ENCODE measurements around the gene TTPAL. TPM values are rescaled to one million over a fixed set of nuclear protein-coding genes. Genes with fewer than 3 reads are reported as not detected.

The TTPAL gene
- total and polyA plus RNA-seq, 7 donors, result 3.0 to 10.0 (median 7.2) TPM

DNA sequence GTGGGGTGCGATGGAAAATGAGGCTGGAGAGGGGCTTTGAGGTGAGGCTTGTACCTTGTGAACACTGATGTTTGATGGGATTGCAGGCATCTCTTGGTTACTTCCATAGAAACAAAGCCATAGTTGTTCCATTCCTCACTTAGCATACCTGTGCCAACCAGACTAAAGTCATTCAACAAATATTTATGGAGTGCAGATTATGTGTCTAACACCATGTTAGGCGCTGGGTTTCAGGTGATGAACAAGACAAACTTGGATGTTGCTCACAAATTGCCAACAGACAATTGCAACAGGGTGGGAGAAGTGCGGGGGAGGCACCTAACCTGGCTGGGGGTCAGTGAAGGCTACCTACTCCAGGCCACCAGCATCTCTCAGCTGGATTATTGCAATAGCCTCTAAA, 1.5 kb downstream of the TTPAL start:
- H3K4me1 ChIP-seq, result peaks cover 0 to 20% (median 14%) of the 10 kb centered on the region in 4 donors
- intact Hi-C loops (cut with DNase I), result loop anchor here (5.0 to 10.0 kb wide), 3 partner anchors 262 to 488 kb away; partner anchors contain the start of genes OSER1, STK4, TOMM34 and YWHAB
- 83 to 94% methylated on average over 3 of the region's 3 CpGs for WGBS, 2 donors
- DNase-seq, result no peak
- TF ChIP-seq POLR2AphosphoS5 (IDR thresholded peaks at IDR 0.05) (no peak), EP300 (IDR thresholded peaks at IDR 0.05) (no peak), POLR2A (IDR thresholded peaks at IDR 0.05) (no peak)
- TF ChIP-seq, protein P1, sequence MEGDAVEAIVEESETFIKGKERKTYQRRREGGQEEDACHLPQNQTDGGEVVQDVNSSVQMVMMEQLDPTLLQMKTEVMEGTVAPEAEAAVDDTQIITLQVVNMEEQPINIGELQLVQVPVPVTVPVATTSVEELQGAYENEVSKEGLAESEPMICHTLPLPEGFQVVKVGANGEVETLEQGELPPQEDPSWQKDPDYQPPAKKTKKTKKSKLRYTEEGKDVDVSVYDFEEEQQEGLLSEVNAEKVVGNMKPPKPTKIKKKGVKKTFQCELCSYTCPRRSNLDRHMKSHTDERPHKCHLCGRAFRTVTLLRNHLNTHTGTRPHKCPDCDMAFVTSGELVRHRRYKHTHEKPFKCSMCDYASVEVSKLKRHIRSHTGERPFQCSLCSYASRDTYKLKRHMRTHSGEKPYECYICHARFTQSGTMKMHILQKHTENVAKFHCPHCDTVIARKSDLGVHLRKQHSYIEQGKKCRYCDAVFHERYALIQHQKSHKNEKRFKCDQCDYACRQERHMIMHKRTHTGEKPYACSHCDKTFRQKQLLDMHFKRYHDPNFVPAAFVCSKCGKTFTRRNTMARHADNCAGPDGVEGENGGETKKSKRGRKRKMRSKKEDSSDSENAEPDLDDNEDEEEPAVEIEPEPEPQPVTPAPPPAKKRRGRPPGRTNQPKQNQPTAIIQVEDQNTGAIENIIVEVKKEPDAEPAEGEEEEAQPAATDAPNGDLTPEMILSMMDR (IDR thresholded peaks at IDR 0.05), result no peak
- no peaks in the 10 kb centered on the region for H3K27me3 ChIP-seq
- no peak overlapping the region for H3K4me3 ChIP-seq
- H3K9me3 ChIP-seq, result no peaks in the 10 kb centered on the region
- H3K36me3 ChIP-seq, result peaks cover 0 to 26% (median 2%) of the 10 kb centered on the region in 4 donors
- peak overlapping the region in 3 of 4 donors; percentile 86 to 94 (median 91) for H3K27ac ChIP-seq

DNA sequence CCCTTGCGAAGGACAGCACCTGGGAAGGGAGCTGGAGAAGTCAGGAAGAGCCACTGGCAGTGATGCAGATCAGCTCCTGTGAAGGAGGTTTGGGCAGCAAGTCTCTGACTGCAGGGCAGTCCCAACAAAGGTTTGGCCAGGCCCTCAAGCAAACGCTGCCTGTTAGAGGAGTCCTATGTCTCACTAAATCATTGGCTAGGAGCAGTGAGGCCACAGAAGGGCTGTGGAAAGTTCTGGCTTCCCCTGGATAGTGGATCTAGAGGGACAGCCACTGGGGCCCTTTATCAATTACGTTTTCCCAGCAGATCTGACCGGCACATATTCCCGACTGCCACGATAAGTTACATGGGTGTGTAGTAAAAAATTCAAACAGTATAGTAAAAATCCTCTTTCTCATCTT, 2.5 kb downstream of the TTPAL start:
- no peak overlapping the region for H3K27ac ChIP-seq
- H3K36me3 ChIP-seq, result peaks cover 0 to 35% (median 2%) of the 10 kb centered on the region in 4 donors
- intact Hi-C loops (cut with DNase I), result loop anchor here (1.0 to 10.0 kb wide), 4 partner anchors 41 to 487 kb away; partner anchors contain the start of genes OSER1, STK4, TOMM34 and YWHAB
- no peaks in the 10 kb centered on the region for H3K9me3 ChIP-seq
- no peaks in the 10 kb centered on the region for H3K27me3 ChIP-seq
- no peak overlapping the region for H3K4me3 ChIP-seq
- 86 to 89% methylated on average over 6 of the region's 6 CpGs for WGBS, 2 donors
- H3K4me1 ChIP-seq, result peaks cover 0 to 20% (median 14%) of the 10 kb centered on the region in 4 donors
- TF ChIP-seq EP300 (IDR thresholded peaks at IDR 0.05) (no peak), POLR2AphosphoS5 (IDR thresholded peaks at IDR 0.05) (no peak), POLR2A (IDR thresholded peaks at IDR 0.05) (no peak)
- TF ChIP-seq, protein P1 (IDR thresholded peaks at IDR 0.05), result no peak
- DNase-seq, result no peak

DNA sequence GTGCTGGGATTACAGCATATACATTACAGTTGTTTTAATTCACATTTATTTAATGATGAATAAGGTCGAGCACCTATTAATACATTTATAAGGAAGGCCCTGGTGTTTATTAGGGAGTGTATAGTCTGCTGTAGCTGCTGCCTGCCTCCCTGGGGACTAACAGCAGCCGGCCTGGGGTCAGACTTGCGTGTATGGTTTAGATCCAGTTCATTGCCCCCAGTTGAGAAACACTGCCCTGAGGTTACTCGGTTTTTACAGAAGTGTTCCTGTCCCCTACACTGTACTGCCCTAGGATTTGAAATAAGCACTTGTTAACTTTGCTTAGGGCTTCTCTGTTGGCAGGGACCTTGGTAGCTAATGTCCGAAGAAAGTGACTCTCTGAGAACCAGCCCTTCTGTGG, 4.0 kb downstream of the TTPAL start:
- no peak overlapping the region for H3K4me3 ChIP-seq

DNA sequence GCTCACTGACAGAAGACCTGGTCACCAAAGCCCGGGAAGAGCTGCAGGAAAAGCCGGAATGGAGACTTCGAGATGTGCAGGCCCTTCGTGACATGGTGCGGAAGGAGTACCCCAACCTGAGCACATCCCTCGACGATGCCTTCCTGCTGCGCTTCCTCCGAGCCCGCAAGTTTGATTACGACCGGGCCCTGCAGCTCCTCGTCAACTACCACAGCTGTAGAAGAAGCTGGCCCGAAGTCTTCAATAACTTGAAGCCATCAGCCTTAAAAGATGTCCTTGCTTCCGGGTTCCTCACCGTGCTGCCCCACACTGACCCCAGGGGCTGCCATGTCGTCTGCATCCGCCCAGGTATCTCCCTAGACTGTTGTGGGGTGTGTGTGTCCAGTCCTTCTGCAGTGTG, 4.4 kb downstream of the TTPAL start:
- DNase-seq, result no peak
- Histone ChIP-seq H3K27me3 (no peaks in the 10 kb centered on the region), H3K36me3 (peaks cover 0 to 52% (median 2%) of the 10 kb centered on the region in 4 donors), H3K4me1 (peaks cover 0 to 19% (median 14%) of the 10 kb centered on the region in 4 donors), H3K9me3 (no peaks in the 10 kb centered on the region), H3K4me3 (no peak overlapping the region), H3K27ac (no peak overlapping the region)
- 96% methylated on average over 18 of the region's 18 CpGs for WGBS, 2 donors
- intact Hi-C loops (cut with DNase I), result no loop called here
- TF ChIP-seq POLR2A (IDR thresholded peaks at IDR 0.05) (no peak), POLR2AphosphoS5 (IDR thresholded peaks at IDR 0.05) (no peak), EP300 (IDR thresholded peaks at IDR 0.05) (no peak)
- TF ChIP-seq, protein P1 (IDR thresholded peaks at IDR 0.05), result no peak

More for the DNA sequence above, 4.0 kb downstream of the TTPAL start:
- no peak for DNase-seq
- Histone ChIP-seq H3K9me3 (no peaks in the 10 kb centered on the region), H3K27ac (no peak overlapping the region), H3K27me3 (no peaks in the 10 kb centered on the region), H3K4me1 (peaks cover 0 to 20% (median 14%) of the 10 kb centered on the region in 4 donors), H3K36me3 (peaks cover 0 to 48% (median 2%) of the 10 kb centered on the region in 4 donors)
- 80 to 86% methylated on average over 5 of the region's 5 CpGs for WGBS, 2 donors
- intact Hi-C loops (cut with DNase I), result loop anchor here (5.0 to 10.0 kb wide), 3 partner anchors 265 to 485 kb away; partner anchors contain the start of genes OSER1, STK4, TOMM34 and YWHAB
- no peak for TF ChIP-seq EP300 (IDR thresholded peaks at IDR 0.05)
- TF ChIP-seq POLR2AphosphoS5 (IDR thresholded peaks at IDR 0.05), result no peak
- no peak for TF ChIP-seq POLR2A (IDR thresholded peaks at IDR 0.05)
- TF ChIP-seq, protein P1 (IDR thresholded peaks at IDR 0.05), result no peak

Data from sigmoid colon (tissue), 7 donors.